ENCODE results near the gene ITPRIPL2.

The ITPRIPL2 gene

DNA sequence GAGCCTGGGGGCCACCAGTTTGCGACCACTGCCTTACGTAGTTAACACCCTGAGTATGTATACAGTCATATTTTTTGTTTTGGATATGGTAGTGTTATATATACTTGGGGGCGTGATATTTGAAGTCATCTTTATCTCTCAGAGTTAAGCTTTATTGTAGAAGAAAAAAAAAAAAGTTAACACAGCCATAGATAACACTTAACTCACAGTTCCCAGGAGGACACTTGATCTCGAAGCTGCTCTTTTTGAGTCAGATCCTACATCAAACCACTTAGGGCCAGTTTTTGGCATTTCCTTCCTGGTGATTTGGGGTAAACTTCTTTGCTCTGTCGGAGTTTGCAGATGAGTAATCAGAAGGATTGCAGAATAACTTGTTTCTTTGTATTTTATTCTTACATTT, 5.8 kb downstream of the ITPRIPL2 start:
- DNase-seq (ENCODE audit: low read depth) = no peak

DNA sequence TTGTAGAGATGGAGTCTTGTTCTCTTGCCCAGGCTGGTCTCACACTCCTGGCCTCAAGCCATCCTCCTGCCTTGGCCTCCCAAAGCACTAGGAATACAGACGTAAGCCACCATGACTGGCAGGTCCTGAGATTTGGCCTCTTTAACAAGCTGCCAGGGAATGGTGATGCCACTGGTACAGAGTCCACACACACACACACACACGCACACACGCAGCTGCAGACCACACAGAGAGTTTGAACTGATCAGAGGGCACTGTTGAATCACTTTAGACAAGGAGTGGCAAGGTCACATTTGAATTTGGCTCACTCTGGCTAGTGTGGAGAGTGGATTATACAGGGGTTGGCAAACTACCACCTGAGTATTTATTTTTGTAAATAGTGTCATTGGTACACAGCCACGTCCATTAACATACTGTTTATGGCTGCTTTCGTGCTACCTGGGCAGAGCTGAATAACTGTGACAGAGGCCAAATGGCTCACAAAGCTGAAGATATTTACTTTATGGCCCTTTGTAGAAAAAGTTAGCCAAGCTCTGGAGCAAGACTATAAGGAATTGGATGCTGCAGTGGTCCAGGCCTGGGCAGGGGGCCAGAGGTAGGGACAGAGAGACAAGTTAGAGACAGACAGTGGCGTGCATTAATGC, 9.9 kb downstream of the ITPRIPL2 start:
- no peak for DNase-seq (ENCODE audit: low read depth)

DNA sequence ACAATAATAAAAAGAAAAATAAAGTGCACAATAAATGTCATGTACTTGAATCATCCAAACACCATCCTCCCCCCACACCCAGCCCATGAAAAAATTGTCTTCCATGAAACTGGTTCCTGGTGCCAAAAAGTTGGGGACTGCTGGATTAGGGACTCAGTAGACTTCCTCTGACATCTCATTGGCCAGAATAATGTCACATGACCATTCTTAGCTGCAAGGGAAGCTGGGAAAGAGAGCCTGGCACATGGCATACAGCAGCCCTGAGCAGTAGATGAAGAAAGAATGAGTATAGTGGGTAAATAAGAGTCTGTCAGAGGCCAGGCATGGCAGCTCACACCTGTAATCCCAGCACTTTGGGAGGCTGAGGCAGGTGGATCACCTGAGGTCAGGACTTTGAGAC, 12.5 kb downstream of the ITPRIPL2 start:
- DNase-seq (ENCODE audit: low read depth) = no peak

- DNase-seq (ENCODE audit: low read depth) = no peak
Measured at GRCh38 chr16:19127205-19127604, 13.4 kb downstream of the ITPRIPL2 start.

DNA sequence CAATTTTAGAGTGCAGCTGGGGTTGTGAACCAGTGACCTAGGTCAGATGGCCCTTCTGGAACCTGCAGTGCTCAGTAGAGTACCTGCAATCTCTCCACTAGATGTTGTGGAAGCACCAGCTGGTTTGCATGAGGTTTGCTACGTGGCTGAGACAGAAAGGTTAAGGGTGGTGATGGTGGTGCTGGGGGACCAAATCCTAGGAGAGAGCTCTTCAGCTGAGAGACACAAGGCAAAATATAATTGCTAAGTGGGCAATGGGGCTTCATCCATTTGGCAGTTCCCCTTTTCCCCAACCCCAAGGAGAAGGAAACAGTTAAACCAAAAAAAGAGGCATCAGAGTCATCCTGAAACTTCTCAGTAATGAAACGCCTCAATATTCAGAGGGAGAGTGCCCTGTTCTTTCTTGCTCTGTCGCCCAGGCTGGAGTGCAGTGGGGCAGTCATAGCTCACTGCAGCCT, 13.9 kb downstream of the ITPRIPL2 start:
- no peak for DNase-seq (ENCODE audit: low read depth)

- DNase-seq (ENCODE audit: low read depth) = no peak
Measured at GRCh38 chr16:19128454-19129200, 14.9 kb downstream of the ITPRIPL2 start.

DNA sequence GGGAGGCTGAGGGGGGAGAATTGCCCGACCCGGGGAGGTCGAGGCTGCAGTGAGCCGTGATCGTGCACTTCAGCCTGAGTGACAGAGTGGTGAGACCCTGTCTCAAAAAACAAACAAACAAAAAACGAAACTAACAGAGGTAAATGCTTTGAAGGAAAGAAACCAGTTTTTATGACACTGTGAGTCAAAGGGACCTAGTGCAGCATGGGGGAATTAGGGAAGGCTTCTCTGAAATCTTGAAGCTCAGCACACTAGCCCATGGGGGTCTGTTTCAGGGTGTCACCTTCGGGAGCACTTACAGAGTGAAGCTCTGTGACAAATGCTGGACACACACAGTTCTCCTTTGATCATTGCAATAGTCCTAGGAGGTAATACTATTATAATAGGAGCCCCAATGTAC, 16.6 kb downstream of the ITPRIPL2 start:
- no peak for DNase-seq (ENCODE audit: low read depth)

DNA sequence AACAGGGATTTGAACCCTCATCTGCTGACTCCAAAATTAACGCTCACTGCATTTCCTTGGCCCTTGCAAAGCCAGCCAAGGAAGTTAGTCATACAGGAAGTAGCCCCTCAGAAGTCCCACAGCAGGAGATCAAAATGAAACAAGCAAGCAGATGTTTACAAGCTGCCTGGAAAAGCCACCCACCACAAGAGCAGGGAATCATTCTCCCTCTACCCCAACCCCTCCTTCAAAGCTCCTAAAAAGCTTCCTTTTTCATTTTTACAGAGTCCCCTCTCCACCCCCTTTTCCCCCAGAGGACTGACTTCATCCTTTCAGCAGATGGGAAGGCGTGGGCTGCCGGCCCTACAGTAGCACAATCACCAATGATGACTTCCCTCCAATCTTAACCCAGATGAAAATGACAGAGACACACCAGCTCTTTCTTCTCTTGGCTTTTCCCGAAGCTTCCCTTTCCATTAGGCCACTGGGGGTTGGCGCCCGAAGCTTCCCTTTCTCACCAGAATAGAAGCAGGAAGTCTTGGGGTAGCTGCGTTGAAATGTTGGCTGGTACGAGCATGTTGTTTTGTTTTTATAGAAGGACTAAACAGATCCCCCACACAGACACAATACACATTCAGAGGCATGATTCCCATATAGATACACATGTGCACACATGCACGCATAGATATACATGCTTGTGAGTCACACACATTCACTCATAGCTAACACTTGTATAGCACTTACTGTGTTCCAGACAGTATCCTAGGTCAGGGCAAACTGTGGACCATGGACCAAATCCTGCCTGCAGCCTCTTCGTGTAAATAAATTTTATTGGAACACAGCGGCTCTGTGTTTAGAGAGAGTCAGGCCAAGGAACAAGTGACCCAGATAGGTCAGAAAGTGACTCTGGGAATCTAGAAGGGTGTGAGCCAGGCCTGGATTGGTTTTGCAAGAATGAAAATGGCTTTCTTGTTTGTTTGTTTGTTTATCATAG, 17.4 kb downstream of the ITPRIPL2 start:
- DNase-seq (ENCODE audit: low read depth) = no peak

- DNase-seq (ENCODE audit: low read depth) = no peak
Measured at GRCh38 chr16:19131825-19132218, 18.1 kb downstream of the ITPRIPL2 start.

GRCh38 chr16:19132255-19132654, 18.5 kb downstream of the ITPRIPL2 start:
- DNase-seq (ENCODE audit: low read depth) = no peak

- no peak for DNase-seq (ENCODE audit: low read depth)
Measured at GRCh38 chr16:19132898-19133297, 19.1 kb downstream of the ITPRIPL2 start.

GRCh38 chr16:19133600-19133999, 19.8 kb downstream of the ITPRIPL2 start:
- DNase-seq (ENCODE audit: low read depth) = no peak

DNA sequence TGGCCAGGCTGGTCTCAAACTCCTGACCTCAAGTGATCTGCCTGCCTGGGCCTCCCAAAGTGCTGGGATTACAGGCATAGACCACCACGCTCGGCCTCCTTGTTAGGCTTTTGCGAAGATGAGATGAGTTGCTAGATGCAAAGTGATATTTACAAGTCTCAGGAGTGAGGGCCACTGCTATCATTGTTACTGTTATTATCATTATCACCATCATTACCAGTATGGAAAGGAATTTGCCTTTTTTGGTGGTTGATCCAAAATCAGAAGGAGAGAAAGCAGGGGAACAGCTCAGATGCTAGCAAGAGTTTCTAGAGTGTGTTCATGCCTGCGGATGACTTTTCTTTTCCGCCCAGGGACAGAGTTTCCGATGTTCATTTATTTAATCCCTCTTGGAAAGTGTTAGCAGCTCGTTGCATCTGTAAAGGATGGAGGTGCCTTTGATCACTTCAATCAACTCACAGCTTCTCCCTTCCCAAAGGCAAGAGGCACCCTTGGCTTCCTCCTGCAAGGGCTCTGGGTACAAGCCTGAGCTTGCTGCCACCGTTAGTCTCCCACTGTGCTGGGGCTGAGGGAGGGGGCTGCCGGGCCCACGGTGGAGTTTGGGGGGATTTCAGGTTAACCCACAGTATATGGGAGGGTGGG, 21.6 kb downstream of the ITPRIPL2 start:
- no peak for DNase-seq (ENCODE audit: low read depth)

DNA sequence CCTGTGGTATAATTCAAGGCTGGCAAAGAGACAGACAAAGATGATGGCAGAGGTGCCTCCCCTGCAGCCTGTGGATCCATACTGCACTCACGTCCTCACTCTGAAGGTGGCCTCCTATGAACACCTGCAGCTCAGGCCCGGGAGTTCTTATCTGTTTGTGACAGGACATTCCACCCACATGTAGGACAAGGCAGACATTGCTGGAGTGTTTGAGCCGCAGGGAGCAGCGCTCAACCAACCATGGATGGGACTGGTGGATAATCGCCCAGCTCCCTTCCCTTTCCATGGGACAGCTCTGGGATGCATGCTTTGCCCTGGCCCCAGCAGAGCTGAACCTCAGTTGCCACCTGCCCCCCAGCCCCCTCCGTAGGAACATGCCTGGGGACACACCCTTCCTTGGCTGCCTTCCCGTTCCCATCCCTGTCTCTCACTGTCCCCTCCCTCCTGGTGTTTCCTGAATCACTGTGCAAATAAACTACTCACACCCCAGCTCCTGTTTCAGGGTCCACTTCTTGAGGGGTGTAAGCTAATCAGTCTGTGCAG, 22.2 kb downstream of the ITPRIPL2 start:
- no peak for DNase-seq (ENCODE audit: low read depth)

DNA sequence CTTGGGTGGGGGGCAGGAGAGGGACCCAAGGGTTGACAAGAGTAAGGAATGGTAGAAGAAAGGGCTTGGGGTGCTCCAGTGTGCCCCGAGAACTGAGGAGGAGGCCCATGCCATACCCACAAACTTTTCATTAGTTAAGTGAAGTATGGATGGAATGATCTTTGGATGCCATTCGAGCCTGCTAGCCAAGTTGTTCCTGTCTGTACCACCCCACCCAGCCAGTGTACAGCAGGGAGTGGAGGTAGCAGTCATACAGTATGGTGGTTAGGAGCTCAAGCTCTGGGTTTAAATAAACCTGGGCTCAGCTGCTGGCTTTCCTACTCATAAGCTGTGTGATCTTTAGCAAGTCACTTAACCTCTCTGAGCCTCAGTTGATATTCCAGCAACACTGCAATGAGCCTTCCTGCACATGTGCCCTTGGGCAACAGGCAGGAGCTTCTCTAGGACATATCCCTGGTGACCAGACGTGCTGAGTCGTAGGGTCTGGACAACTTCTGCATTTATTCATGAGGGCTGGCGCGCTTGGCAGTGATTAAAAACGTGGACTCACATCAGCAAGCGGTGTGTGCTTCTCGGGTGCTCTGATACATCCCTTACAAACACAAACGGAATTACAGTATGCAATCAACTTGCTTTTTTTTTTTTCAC, 22.9 kb downstream of the ITPRIPL2 start:
- DNase-seq (ENCODE audit: low read depth) = no peak

GRCh38 chr16:19137201-19138128, 23.7 kb downstream of the ITPRIPL2 start:
- DNase-seq (ENCODE audit: low read depth) = no peak

DNA sequence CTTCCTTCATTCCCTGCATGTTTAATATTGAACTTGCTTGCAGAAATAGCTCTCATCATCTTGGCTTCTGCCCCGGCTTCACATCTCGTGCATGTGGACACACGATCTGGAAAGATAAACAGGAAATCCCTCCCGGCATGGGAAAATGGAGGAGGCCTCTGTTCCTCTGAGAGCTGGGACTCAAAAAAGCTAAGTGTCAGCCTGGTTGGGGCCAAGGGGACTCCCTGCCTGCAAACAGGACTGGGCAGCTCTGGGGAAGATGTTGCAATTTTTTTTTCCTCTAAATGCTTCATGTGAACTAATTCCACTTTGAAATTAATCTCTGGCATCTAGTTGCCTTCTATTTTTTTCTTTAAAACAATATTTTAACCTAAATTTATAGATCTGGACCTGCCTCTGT, 24.8 kb downstream of the ITPRIPL2 start:
- no peak for DNase-seq (ENCODE audit: low read depth)

- DNase-seq (ENCODE audit: low read depth) = no peak
Measured at GRCh38 chr16:19139436-19140091, 25.8 kb downstream of the ITPRIPL2 start.

GRCh38 chr16:19140396-19140795, 26.6 kb downstream of the ITPRIPL2 start:
- no peak for DNase-seq (ENCODE audit: low read depth)

All from stimulated activated CD8-positive, alpha-beta memory T cell treated with anti-CD3 and anti-CD28 coated beads, Interleukin-12 subunit alpha, Interleukin-12 subunit beta, amount 100 ng/mL, for 4 hours (primary cell).